ENCODE measurements around the gene CPHXL.

Gene CPHXL

GRCh38 chr16:75760018-75760519, 33.8 kb upstream of the CPHXL start:
- TF ChIP-seq, protein P1, sequence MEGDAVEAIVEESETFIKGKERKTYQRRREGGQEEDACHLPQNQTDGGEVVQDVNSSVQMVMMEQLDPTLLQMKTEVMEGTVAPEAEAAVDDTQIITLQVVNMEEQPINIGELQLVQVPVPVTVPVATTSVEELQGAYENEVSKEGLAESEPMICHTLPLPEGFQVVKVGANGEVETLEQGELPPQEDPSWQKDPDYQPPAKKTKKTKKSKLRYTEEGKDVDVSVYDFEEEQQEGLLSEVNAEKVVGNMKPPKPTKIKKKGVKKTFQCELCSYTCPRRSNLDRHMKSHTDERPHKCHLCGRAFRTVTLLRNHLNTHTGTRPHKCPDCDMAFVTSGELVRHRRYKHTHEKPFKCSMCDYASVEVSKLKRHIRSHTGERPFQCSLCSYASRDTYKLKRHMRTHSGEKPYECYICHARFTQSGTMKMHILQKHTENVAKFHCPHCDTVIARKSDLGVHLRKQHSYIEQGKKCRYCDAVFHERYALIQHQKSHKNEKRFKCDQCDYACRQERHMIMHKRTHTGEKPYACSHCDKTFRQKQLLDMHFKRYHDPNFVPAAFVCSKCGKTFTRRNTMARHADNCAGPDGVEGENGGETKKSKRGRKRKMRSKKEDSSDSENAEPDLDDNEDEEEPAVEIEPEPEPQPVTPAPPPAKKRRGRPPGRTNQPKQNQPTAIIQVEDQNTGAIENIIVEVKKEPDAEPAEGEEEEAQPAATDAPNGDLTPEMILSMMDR (IDR thresholded peaks at IDR 0.05; ENCODE audit: low read length, missing control alignments) = no peak
- no peak overlapping the region for H3K4me3 ChIP-seq (replicated peaks; ENCODE audit: low read depth, low read length)
- no peak for DNase-seq (ENCODE audit: low read depth)

DNA sequence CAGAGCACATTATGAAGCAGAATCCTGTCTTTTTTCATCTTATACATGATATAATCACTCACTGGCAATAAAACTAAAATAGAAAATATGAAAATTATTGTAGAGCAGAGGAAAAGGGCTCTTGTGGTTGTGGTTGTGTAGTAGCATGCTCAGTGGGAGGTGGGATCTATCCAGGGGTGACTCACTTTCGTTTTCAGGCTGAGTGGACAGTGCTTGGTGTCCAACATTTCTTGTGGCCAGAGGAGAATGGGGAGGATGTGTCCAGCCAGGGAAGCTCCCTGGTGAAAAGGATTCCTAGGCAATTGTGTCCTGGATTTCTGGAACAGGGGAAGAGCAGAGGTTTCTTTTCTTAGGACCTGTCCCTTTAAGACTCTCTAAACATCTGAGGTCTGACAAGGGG, 31.9 kb upstream of the CPHXL start:
- DNase-seq (ENCODE audit: low read depth) = peak; percentile 8
- H3K4me3 ChIP-seq (replicated peaks; ENCODE audit: low read depth, low read length) = no peak overlapping the region
- TF ChIP-seq, protein P1 (IDR thresholded peaks at IDR 0.05; ENCODE audit: low read length, missing control alignments) = no peak

GRCh38 chr16:75754141-75754540, 27.9 kb upstream of the CPHXL start:
- no peak overlapping the region for H3K4me3 ChIP-seq (replicated peaks; ENCODE audit: low read depth, low read length)
- peak; percentile 30 for DNase-seq (ENCODE audit: low read depth)
- TF ChIP-seq, protein P1 (IDR thresholded peaks at IDR 0.05; ENCODE audit: low read length, missing control alignments) = no peak

- TF ChIP-seq, protein P1 (IDR thresholded peaks at IDR 0.05; ENCODE audit: low read length, missing control alignments) = no peak
- DNase-seq (ENCODE audit: low read depth) = no peak
- no peak overlapping the region for H3K4me3 ChIP-seq (replicated peaks; ENCODE audit: low read depth, low read length)
These were observed 24.2 kb upstream of the CPHXL start for GRCh38 chr16:75750528-75750927.

GRCh38 chr16:75746359-75746758, 20.1 kb upstream of the CPHXL start:
- TF ChIP-seq, protein P1 (IDR thresholded peaks at IDR 0.05; ENCODE audit: low read length, missing control alignments) = no peak
- no peak for DNase-seq (ENCODE audit: low read depth)
- no peak overlapping the region for H3K4me3 ChIP-seq (replicated peaks; ENCODE audit: low read depth, low read length)

DNA sequence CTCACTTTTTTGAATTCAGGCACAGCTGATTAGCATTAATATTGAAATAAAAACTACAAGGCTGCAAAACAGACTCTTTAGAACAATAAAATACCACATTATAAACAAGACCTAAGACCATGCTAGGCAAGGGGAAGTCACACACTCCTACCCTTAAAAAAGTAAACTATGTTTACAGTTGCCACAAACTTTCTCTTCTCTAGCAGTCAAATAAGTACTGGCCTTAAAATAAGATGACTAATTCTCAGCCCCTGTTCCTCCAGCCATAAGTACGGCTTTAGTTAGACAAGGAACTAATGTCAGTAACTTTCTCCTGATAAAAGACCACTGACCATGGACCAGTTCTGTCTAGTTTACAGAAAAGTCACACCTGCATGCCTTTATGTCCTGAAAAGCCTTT, 19.5 kb upstream of the CPHXL start:
- DNase-seq (ENCODE audit: low read depth) = no peak
- TF ChIP-seq, protein P1 (IDR thresholded peaks at IDR 0.05; ENCODE audit: low read length, missing control alignments) = no peak
- H3K4me3 ChIP-seq (replicated peaks; ENCODE audit: low read depth, low read length) = no peak overlapping the region

DNA sequence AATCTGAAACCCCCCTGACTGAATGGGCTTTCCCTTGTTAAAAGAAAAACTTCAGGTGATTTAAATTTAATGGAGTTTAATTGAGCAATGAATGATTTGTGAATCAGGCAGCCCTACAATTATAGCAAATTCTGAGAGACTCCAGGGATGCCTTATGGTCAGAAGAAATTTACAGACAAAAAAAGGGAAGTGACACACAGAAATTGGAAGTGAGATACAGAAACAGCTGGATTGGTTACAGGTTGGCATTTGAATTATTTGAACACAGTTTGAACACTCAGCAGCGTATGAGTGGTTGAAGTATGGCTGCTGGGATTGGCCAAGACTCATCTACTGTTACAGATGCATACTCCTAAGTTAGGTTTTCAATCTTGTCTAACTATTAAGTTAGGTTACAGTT, 19.0 kb upstream of the CPHXL start:
- TF ChIP-seq, protein P1 (IDR thresholded peaks at IDR 0.05; ENCODE audit: low read length, missing control alignments) = no peak
- DNase-seq (ENCODE audit: low read depth) = no peak
- no peak overlapping the region for H3K4me3 ChIP-seq (replicated peaks; ENCODE audit: low read depth, low read length)
